Esophagus (tissue), 2 donors: ENCODE results near the gene TNPO1. TPM values are rescaled to one million over a fixed set of nuclear protein-coding genes. Genes with fewer than 3 reads are reported as not detected.
A peak's percentile ranks its signal among the peaks of the same experiment; 100 is the strongest.
"Not testable (repeated sequence)": the region's sequence is repeated elsewhere in the genome, so short reads cannot be mapped to it uniquely, and the experiment has no call there.

ENCODE experiments used
- H3K27ac ChIP-seq, 2 donors: one replicate each; pipeline ENCODE4 v1.5.1; 2013; ENCODE audit warnings: low read depth in 2 of 2, mild to moderate bottlenecking in 2 of 2, inconsistent platforms in 1 of 2, low read length in 1 of 2, moderate library complexity in 1 of 2
- H3K27me3 ChIP-seq, 2 donors: one replicate each; pipeline ENCODE4 v1.6.1; 2013; ENCODE audit warnings: low read length in 2 of 2, control low read depth in 1 of 2, mild to moderate bottlenecking in 1 of 2; ENCODE audit not compliant: insufficient read depth in 2 of 2, control insufficient read depth in 1 of 2
- H3K36me3 ChIP-seq, 2 donors: one replicate each; pipeline ENCODE4 v1.6.1; 2013; ENCODE audit warnings: low read length in 1 of 2; ENCODE audit not compliant: control insufficient read depth in 2 of 2, insufficient read depth in 2 of 2
- H3K4me1 ChIP-seq, 2 donors: one replicate each; pipeline ENCODE4 v1.6.1; 2013; ENCODE audit warnings: low read length in 1 of 2; ENCODE audit not compliant: control insufficient read depth in 2 of 2, insufficient read depth in 2 of 2
- H3K4me3 ChIP-seq, 2 donors: one replicate each; pipeline ENCODE4 v1.5.1; 2013; ENCODE audit warnings: low read length in 2 of 2, mild to moderate bottlenecking in 2 of 2, low read depth in 1 of 2, moderate library complexity in 1 of 2
- H3K9me3 ChIP-seq, 2 donors: one replicate each; pipeline ENCODE4 v1.6.1; 2013; ENCODE audit warnings: mild to moderate bottlenecking in 2 of 2, low read depth in 1 of 2, low read length in 1 of 2, moderate library complexity in 1 of 2; ENCODE audit not compliant: control insufficient read depth in 2 of 2, insufficient read depth in 1 of 2
- WGBS, 2 donors: extraction: QIAGEN DNeasy Blood & Tissue Kit; methylation state at CpG; one replicate each; pipeline ENCODE4 v1.1.7; 2013; 5-methylcytosine and 5-hydroxymethylcytosine counted together
- polyA plus RNA-seq, 2 donors: library from polyadenylated mRNA; stranded (reverse); fragments of 200-250 nt; gene quantifications; one replicate each; pipeline ENCODE4 v1.2.3, GENCODE V29; 2013
- donor health status: healthy with polysubstance abuse.
- donor health status: Bipolar disorder and iron deficiency.

Gene TNPO1
- polyA plus RNA-seq, 2 donors = 6.2 to 14.5 TPM

DNA sequence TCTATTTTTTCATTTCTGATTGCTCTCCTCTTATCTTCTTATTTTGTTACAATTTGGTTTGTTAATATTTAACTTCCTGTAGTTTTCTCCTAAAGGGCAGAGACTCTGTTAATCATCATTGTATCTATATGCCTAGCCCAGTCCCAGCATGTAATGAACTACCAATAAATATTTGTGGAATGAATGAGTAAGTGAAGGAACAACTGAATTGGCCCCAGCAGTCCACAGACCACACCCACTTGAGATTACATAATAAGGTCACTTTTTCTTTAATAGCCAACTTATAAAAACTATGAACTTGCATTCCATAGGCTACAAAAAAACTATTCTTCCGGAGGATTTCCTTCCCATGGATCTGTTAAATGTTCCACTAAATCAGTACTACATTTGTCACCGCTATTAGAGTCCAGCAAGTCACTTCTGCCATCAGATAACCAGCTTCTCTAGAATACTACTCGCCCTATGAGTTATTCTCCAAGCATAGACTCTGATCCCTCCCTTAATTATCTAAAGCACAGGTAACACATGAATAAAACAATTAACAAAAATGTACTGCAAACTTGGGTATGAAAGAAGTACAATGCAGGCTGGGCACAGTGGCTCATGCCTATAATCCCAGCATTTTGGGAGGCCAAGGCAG lies 27.5 kb upstream of the TNPO1 start:
- Histone ChIP-seq H3K27me3 (no peaks in the 10 kb centered on the region), H3K4me3 (no peak overlapping the region), H3K4me1 (peaks cover 0 to 3% of the 10 kb centered on the region in 2 donors), H3K27ac (no peak overlapping the region), H3K36me3 (no peaks in the 10 kb centered on the region), H3K9me3 (no peaks in the 10 kb centered on the region)
- 38 to 51% methylated on average over 3 of the region's 3 CpGs for WGBS, 2 donors

DNA sequence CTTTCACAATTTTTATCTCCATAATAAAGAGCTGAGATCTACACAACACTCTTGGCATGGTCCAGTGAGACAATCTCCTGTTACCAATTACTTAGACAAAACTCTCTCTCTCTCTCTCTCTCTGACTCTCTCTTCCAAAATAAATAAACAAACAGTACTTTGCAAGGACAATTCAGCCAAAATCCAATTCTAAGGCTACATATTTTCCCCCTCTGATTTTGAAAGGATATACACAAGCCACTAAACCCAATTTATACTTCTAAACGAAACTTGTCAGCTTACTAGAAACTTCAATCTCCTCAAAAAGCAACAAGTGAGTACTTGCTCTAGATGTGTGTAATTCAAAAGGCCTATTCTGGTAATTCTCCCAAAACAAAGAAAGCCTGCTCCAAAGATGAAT lies 26.3 kb upstream of the TNPO1 start:
- no peaks in the 10 kb centered on the region for H3K9me3 ChIP-seq
- H3K4me1 ChIP-seq = peaks cover 0 to 3% of the 10 kb centered on the region in 2 donors
- 17 to 47% methylated on average over 1 of the region's 1 CpG for WGBS, 2 donors
- H3K4me3 ChIP-seq = no peak overlapping the region
- H3K36me3 ChIP-seq = no peaks in the 10 kb centered on the region
- peak overlapping the region in 1 of 2 donors; percentile 45 for H3K27ac ChIP-seq
- H3K27me3 ChIP-seq = no peaks in the 10 kb centered on the region

DNA sequence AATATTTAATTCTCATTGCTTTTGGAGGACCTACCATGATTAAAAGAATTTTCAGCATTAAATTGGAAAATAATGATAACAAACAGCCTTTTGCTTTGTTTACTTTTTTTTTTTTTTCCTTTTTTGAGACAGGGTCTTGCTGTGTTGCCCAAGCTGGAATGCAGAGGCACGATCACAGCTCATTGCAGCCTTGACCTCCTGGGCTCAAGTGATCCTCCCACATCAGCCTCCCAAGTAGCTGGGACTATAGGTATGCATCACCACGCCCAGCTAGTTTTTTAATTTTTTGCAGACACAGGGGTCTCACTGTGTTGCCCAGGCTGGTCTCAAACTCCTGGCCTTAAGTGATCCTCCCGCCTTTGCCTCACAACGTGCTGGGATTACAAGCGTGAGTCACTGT lies 23.8 kb upstream of the TNPO1 start:
- H3K4me3 ChIP-seq, H3K27ac ChIP-seq, H3K9me3 ChIP-seq, H3K36me3 ChIP-seq, H3K27me3 ChIP-seq, H3K4me1 ChIP-seq: not testable (repeated sequence)
- 78 to 85% methylated on average over 5 of the region's 5 CpGs for WGBS, 2 donors

DNA sequence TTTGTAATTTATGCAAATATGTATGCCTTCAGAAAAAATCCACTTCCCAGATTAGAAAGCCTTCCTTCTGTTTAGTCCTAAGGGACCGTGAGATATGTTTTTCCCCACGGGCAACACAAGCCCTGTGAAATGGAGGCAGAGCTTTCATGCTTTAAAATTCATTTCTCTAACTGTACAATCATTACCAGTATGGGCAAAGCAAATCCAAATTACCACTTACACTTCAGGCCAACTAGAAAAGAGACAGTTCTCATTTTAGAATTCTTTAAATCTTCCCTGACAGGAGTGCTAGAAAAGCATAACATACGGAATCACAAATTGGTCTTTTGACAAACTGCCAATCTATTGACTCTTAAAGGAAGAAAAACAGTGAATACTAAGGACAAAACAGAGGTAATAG lies 20.5 kb upstream of the TNPO1 start:
- no peak overlapping the region for H3K27ac ChIP-seq
- H3K27me3 ChIP-seq = no peaks in the 10 kb centered on the region
- no peak overlapping the region for H3K4me3 ChIP-seq
- no peaks in the 10 kb centered on the region for H3K4me1 ChIP-seq
- H3K36me3 ChIP-seq = no peaks in the 10 kb centered on the region
- H3K9me3 ChIP-seq = no peaks in the 10 kb centered on the region
- 81 to 85% methylated on average over 3 of the region's 3 CpGs for WGBS, 2 donors

DNA sequence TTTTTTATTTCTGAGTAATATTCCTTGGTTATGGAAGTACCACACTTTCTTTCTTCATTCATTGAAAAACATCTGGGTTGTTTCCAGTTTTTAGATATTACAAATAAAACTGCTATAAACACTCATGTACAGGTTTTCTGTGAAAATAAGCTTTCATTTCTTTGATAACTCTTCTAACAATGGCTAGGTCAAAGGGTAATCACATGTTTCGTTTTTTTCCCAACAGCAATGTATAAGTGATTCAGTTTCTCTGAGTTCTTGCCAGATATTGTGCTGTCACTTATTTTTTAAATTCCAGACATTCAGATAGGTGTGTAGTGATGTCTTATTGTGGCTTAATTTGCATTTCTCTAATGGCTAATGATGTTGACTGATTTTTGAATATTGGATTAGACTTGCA lies 16.7 kb upstream of the TNPO1 start:
- Histone ChIP-seq H3K4me1 (no peaks in the 10 kb centered on the region), H3K27ac (no peak overlapping the region), H3K4me3 (no peak overlapping the region), H3K9me3 (no peaks in the 10 kb centered on the region), H3K27me3 (no peaks in the 10 kb centered on the region), H3K36me3 (no peaks in the 10 kb centered on the region)
- 23 to 53% methylated on average over 1 of the region's 1 CpG for WGBS, 2 donors

DNA sequence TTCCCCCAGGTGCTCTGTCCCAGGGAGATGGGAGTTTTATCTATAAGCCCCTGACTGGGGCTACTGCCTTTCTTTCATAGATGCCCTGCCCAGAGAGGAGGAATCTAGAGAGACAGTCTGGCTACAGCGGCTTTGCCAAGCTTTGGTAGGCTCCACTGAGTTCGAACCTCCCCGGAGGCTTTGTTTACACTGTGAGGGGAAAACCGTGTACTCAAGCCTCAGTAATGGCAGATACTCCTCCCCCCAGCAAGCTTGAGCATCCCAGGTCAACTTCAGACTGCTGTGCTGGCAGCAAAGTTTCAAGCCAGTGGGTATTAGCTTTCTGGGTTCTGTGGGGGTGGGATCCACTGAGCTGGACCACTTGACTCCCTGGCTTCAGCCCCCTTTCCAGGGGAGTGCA lies 7.8 kb upstream of the TNPO1 start:
- 60 to 62% methylated on average over 4 of the region's 4 CpGs for WGBS, 2 donors
- H3K4me1 ChIP-seq, H3K4me3 ChIP-seq, H3K27ac ChIP-seq, H3K36me3 ChIP-seq, H3K9me3 ChIP-seq, H3K27me3 ChIP-seq: not testable (repeated sequence)

DNA sequence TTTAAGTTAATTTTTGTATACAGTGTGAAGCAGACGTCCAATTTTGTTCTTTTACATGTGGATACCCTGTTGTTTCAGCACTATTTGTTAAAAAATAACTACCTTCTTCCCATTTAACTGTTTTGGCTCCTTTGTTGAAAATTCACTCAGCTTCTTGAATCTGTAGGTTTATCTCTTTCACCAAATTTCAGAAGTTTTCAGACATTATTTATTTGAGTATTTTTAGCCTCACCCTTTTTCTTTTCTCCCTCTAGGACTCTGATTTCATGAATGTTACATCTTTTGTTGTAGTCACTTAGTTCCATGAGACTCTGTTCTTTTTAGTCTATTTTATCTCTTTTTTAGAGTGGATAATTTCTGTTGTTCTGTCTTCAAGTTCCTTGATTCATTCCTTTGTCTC lies 4.6 kb upstream of the TNPO1 start:
- Histone ChIP-seq H3K4me1 (no peaks in the 10 kb centered on the region), H3K4me3 (no peak overlapping the region), H3K27me3 (no peaks in the 10 kb centered on the region), H3K9me3 (no peaks in the 10 kb centered on the region), H3K27ac (no peak overlapping the region), H3K36me3 (no peaks in the 10 kb centered on the region)
- WGBS, 2 donors = 79 to 80% methylated on average over 1 of the region's 1 CpG

DNA sequence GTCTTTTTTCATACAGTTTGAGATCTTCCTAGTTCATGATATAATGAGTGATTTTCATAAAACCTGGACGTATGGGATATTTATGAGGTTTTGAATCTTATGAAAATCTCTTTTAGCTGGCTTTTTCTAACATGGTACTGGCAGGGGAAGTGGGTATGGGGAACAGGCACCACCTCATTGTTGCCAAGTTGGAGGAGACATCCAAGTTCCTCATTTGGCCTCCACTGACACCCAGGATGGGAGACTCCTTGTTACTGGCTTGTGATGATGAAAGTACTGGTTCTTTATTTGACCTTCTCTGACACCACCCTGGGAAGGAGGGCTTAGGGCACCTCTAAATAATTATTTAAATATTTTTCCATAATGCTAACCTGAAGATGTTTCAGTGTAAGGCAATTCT lies 4.0 kb upstream of the TNPO1 start:
- Histone ChIP-seq H3K27me3 (no peaks in the 10 kb centered on the region), H3K4me1 (no peaks in the 10 kb centered on the region), H3K36me3 (no peaks in the 10 kb centered on the region), H3K4me3 (no peak overlapping the region), H3K27ac (no peak overlapping the region), H3K9me3 (no peaks in the 10 kb centered on the region)
- WGBS, 2 donors = 85 to 89% methylated on average over 1 of the region's 1 CpG

DNA sequence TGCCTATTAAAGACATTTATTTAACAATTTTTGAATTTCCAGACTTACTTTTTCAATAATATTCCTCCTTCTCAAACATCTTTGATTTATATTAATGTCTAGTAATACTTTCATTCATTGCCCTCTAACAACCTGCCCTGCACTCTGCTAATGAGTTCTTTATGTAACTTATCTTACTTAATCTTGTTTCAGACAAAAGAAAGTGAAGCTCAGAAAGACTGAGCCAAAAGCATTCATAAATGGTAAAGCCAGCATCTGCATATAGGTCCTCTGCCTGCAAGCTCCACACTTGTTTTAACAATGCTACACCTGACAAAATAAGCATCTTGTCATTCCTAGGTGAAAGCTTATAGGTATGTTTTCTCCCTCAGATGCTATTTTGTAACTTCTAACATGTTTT lies 2.4 kb upstream of the TNPO1 start:
- H3K27ac ChIP-seq = no peak overlapping the region
- H3K4me3 ChIP-seq = no peak overlapping the region
- H3K27me3 ChIP-seq = no peaks in the 10 kb centered on the region
- no peaks in the 10 kb centered on the region for H3K36me3 ChIP-seq
- H3K9me3 ChIP-seq = no peaks in the 10 kb centered on the region
- no peaks in the 10 kb centered on the region for H3K4me1 ChIP-seq

DNA sequence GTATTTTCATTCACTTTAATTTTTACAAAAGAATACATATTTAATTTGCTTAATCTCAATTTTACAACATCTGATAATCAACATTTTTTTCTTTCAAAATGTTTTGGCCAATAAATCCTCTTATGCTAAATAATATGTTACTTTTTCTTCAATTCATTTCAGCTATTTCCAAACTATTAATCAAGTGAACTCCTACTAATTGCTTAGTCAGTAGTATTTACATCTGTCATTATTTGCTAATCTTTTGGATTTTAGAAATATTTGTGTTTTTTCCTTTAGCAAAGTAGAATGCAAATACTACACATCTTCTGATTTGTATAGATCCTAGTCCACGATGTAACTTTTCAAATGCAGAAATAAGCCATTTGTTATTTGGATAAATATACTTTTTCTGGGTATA lies 1.6 kb upstream of the TNPO1 start:
- no peaks in the 10 kb centered on the region for H3K36me3 ChIP-seq
- WGBS, 2 donors = 86 to 90% methylated on average over 1 of the region's 1 CpG

More for the DNA sequence above, 1.6 kb upstream of the TNPO1 start:
- Histone ChIP-seq H3K4me3 (no peak overlapping the region), H3K9me3 (no peaks in the 10 kb centered on the region), H3K27me3 (no peaks in the 10 kb centered on the region), H3K27ac (no peak overlapping the region), H3K4me1 (no peaks in the 10 kb centered on the region)
